GM12878 (cell line): Measurements from ENCODE around the gene DAPK2. TPM values are rescaled to one million over a fixed set of nuclear protein-coding genes. Genes with fewer than 3 reads are reported as not detected.
A peak's percentile ranks its signal among the peaks of the same experiment; 100 is the strongest.

Experiments used
- ATAC-seq: fragments of 200-7000 bp; cut with Tn5 transposase; 3 replicates; pipeline ENCODE4 v1.9.1; 2020; ENCODE audit warnings: mild to moderate bottlenecking, moderate library complexity
- BruUV-seq: library from RNA; stranded (reverse); fragments of 400-500 nt; replicated peaks from 2 replicates; lab custom pipeline; 2021; lab: Mats Ljungman, UMichigan
- CTCF ChIA-PET: fragments of 300-600 bp; sonication (Branson Sonifier 250); formaldehyde crosslinking; extraction: SDS; loops from one replicate; lab custom pipeline; 2021; ENCODE audit warnings: inconsistent platforms; lab: Yijun Ruan, JAX
- POLR2A ChIA-PET: fragments of 350-600 bp; formaldehyde crosslinking; extraction: SDS; loops from one replicate; lab custom pipeline; 2021; ENCODE audit warnings: inconsistent platforms; lab: Charles Lee
- RAD21 ChIA-PET: fragments of 300-600 bp; sonication (Branson Sonifier 250); formaldehyde crosslinking; loops from one replicate; lab custom pipeline; 2023; ENCODE audit warnings: antibody characterized with exemption; ENCODE audit not compliant: unreplicated experiment; lab: Charles Lee
- SMC1A ChIA-PET: fragments of 300-600 bp; sonication (Branson Sonifier 250); formaldehyde crosslinking; loops from one replicate; lab custom pipeline; 2023; ENCODE audit not compliant: unreplicated experiment, uncharacterized antibody; lab: Charles Lee
- DNase-seq: peaks from one replicate; pipeline ENCODE4 v3.0.0-alpha.2; 2011; ENCODE audit warnings: low read depth, low spot score
- FAIRE-seq: peaks from 3 replicates; lab custom pipeline; 2011; peaks lifted over from hg19 to GRCh38; lab: Jason Lieb, UNC
- H2AFZ ChIP-seq: 2 replicates; pipeline ENCODE4 v1.6.0; 2011; ENCODE audit warnings: low read depth, low read length, control low read depth; ENCODE audit not compliant: control insufficient read depth
- H3K27ac ChIP-seq: 2 replicates; pipeline ENCODE4 v1.5.1; 2011; ENCODE audit warnings: control low read depth; ENCODE audit not compliant: control insufficient read depth, insufficient read depth
- H3K27me3 ChIP-seq, 2 experiments: replicated peaks in 1 of 2; 2 replicates each; pipeline versions ENCODE4 v1.6.0 to v1.6.1; 2011; ENCODE audit warnings: low read length in 1 of 2; ENCODE audit not compliant: control insufficient read depth in 2 of 2, insufficient read depth in 2 of 2
- H3K36me3 ChIP-seq, 2 experiments: 2 replicates each; pipeline ENCODE4 v1.5.1; 2011; ENCODE audit warnings: low read length in 1 of 2; ENCODE audit not compliant: control insufficient read depth in 2 of 2, insufficient read depth in 2 of 2
- H3K4me1 ChIP-seq: 2 replicates; pipeline ENCODE4 v1.6.1; 2011; ENCODE audit warnings: mild to moderate bottlenecking, low read length, moderate library complexity, mixed read lengths; ENCODE audit not compliant: control insufficient read depth, insufficient read depth
- H3K4me2 ChIP-seq: 2 replicates; pipeline ENCODE4 v1.6.0; 2011; ENCODE audit warnings: control low read depth; ENCODE audit not compliant: control insufficient read depth, insufficient read depth
- H3K4me3 ChIP-seq: fragments of 200-600 bp; sonication (generic); 2 replicates; pipeline ENCODE4 v1.5.1; 2016
- H3K79me2 ChIP-seq: 2 replicates; pipeline ENCODE4 v1.6.0; 2011; ENCODE audit warnings: low read length; ENCODE audit not compliant: control insufficient read depth, insufficient read depth
- H3K9ac ChIP-seq: 2 replicates; pipeline ENCODE4 v1.8.0; 2011; ENCODE audit warnings: low read length, control low read depth, mixed read lengths; ENCODE audit not compliant: control insufficient read depth, insufficient read depth
- H3K9me3 ChIP-seq: replicated peaks from 3 replicates; pipeline ENCODE4 v1.5.1; 2011; ENCODE audit warnings: mild to moderate bottlenecking, low read length; ENCODE audit not compliant: control insufficient read depth, insufficient read depth
- H4K20me1 ChIP-seq: 2 replicates; pipeline ENCODE4 v1.6.0; 2011; ENCODE audit not compliant: control insufficient read depth, insufficient read depth
- ATF7 ChIP-seq: fragments of 450-650 bp; IDR thresholded peaks from 2 replicates; pipeline ENCODE4 v1.6.1; 2016; ENCODE audit warnings: low read depth, mild to moderate bottlenecking
- CREB1 ChIP-seq: IDR thresholded peaks from 2 replicates; pipeline ENCODE4 v1.6.1; 2012; ENCODE audit warnings: low read depth, mild to moderate bottlenecking, inconsistent platforms
- DPF2 ChIP-seq: fragments of 450-650 bp; IDR thresholded peaks from 2 replicates; pipeline ENCODE4 v1.6.1; 2017; ENCODE audit warnings: mild to moderate bottlenecking
- ETV6 ChIP-seq, 2 experiments: fragments of 450-650 bp in 1 of 2; IDR thresholded peaks in 1 of 2; conservative IDR thresholded peaks in 1 of 2; 2 replicates each; pipeline ENCODE4 v1.6.1; 2014; ENCODE audit warnings: antibody characterized with exemption in 1 of 2, borderline replicate concordance in 1 of 2, low read depth in 1 of 2, mild to moderate bottlenecking in 1 of 2, moderate library complexity in 1 of 2
- JUND ChIP-seq: IDR thresholded peaks from 2 replicates; pipeline ENCODE4 v1.6.1; 2012; ENCODE audit warnings: low read depth, mild to moderate bottlenecking, low read length, improper control_type of control experiment, moderate library complexity
- NR2F1 ChIP-seq: fragments of 450-650 bp; conservative IDR thresholded peaks from 2 replicates; pipeline ENCODE4 v1.6.1; 2017; ENCODE audit warnings: mild to moderate bottlenecking
- RUNX3 ChIP-seq: IDR thresholded peaks from 2 replicates; pipeline ENCODE4 v1.6.1; 2012; ENCODE audit warnings: low read length, inconsistent platforms
- ZNF274 ChIP-seq: IDR thresholded peaks from one replicate; pipeline ENCODE4 v1.8.0; 2011; ENCODE audit not compliant: insufficient read length, insufficient read depth
- ZNF687 ChIP-seq: fragments of 450-650 bp; IDR thresholded peaks from 2 replicates; pipeline ENCODE4 v1.6.1; 2017; ENCODE audit warnings: mild to moderate bottlenecking, moderate library complexity
- WGBS: methylation state at CpG from one replicate; pipeline ENCODE4 v1.1.6; 2016; ENCODE audit warnings: low lambda C conversion rate; ENCODE audit not compliant: insufficient replicate concordance, insufficient coverage; ENCODE audit errors: missing lambda C conversion rate; 5-methylcytosine and 5-hydroxymethylcytosine counted together
- in situ Hi-C: fragments of 300-500 bp; cut with MboI; formaldehyde crosslinking; loops from 9 replicates; pipeline ENCODE4 v1.14.3; 2018; ENCODE audit warnings: mixed read lengths
- intact Hi-C: fragments of 100-400 bp; cut with micrococcal nuclease; formaldehyde crosslinking; loops from one replicate; pipeline ENCODE4 v1.14.2; 2022; ENCODE audit not compliant: unreplicated experiment
- polyA plus RNA-seq, 11 experiments: library from polyadenylated mRNA; depleted of rRNA in 4 of 11; unstranded in 6 of 11; stranded (reverse) in 5 of 11; fragments of >200 nt; fragmentation: Nextera tagmentation in 4 of 11; fragmentation: Illumina TruSeq in 1 of 11; extraction: Ambion mirVana in 4 of 11; extraction: Trizol in 1 of 11; gene quantifications; 1 replicate in 1 of 11; 2 replicates in 10 of 11; pipeline versions ENCODE4 v1.2.1 to v1.2.3, GENCODE V29; 2011 to 2016; ENCODE audit warnings: inconsistent platforms in 2 of 11, missing spikeins in 2 of 11, low read depth in 1 of 11
- total RNA-seq, 4 experiments: library from RNA; depleted of rRNA in 3 of 4; stranded (reverse); fragments of >200 nt in 3 of 4; fragmentation: Illumina TruSeq in 1 of 4; extraction: Trizol in 1 of 4; gene quantifications; 2 replicates each; pipeline versions ENCODE4 v1.2.1 to v1.2.3, GENCODE V29; 2013 to 2021

Gene DAPK2
- total and polyA plus RNA-seq, 10 of the 15 experiments (the other 5 are each of a cell fraction or from before 2014, with no cell fraction given), result 0.69 to 8.4 (median 4.1) TPM

GRCh38 chr15:63995789-63996188, 50.5 kb downstream of the DAPK2 start:
- Histone ChIP-seq H3K4me2 (no peak overlapping the region), H3K27me3 (no peaks in the 10 kb centered on the region), H3K36me3 (no peaks in the 10 kb centered on the region; a peak in 1 of 4 replicates)
- in situ Hi-C loops, result no loop called here
- SMC1A ChIA-PET, result interaction anchor here (0.7 to 1.5 kb wide), 7 partner anchors 9 to 169 kb away, joined by 3 to 4 read pairs (median 3); no protein-coding TSS in a partner anchor
- BruUV-seq, result no TSS peak
- TF ChIP-seq RUNX3, result no peak
- no peak for TF ChIP-seq DPF2
- no peak for TF ChIP-seq ZNF687
- peak; percentile 61; the same call in 1 of the 2 replicates for TF ChIP-seq ATF7
- no peak for TF ChIP-seq ZNF274
- peak; percentile 50; the same call in 1 of the 2 replicates for TF ChIP-seq CREB1
- TF ChIP-seq ETV6 (conservative IDR thresholded peaks at IDR 0.05 in 1 of 2, IDR thresholded peaks at IDR 0.05 in 1 of 2; ENCODE audit: borderline replicate concordance in 1 of 2, low read depth in 1 of 2), result no peak
- no peak for TF ChIP-seq NR2F1
- TF ChIP-seq JUND, result no peak
- TF ChIP-seq, all 136 proteins: peak for 2
- intact Hi-C loops, result no loop called here
- Histone ChIP-seq H3K4me3 (no peak overlapping the region), H3K27ac (no peak overlapping the region), H3K79me2 (peaks cover 5% of the 10 kb centered on the region; the same call in 1 of the 2 replicates), H3K9me3 (no peaks in the 10 kb centered on the region), H3K9ac (no peak overlapping the region), H2AFZ (no peak overlapping the region), H4K20me1 (no peaks in the 10 kb centered on the region), H3K4me1 (peaks cover 55% of the 10 kb centered on the region)
- RAD21 ChIA-PET, result no interaction called here
- no peak for FAIRE-seq
- POLR2A ChIA-PET, result interaction anchor here (0.6 kb wide), 1 partner anchor 667 kb away, joined by 3 read pairs; no protein-coding TSS in a partner anchor
- no peak for ATAC-seq
- no peak for DNase-seq
- 94% methylated on average over 1 of the region's 1 CpG for WGBS
- CTCF ChIA-PET, result interaction anchor here (0.6 to 1.4 kb wide), 4 partner anchors 9 to 266 kb away, joined by 3 to 4 read pairs (median 3); no protein-coding TSS in a partner anchor
